ENCODE results near the gene LBH. TPM values are rescaled to one million over a fixed set of nuclear protein-coding genes. Genes with fewer than 3 reads are reported as not detected.

The LBH gene
- total and polyA plus RNA-seq, 8 donors, result 6.6 to 39.8 (median 17.0) TPM

DNA sequence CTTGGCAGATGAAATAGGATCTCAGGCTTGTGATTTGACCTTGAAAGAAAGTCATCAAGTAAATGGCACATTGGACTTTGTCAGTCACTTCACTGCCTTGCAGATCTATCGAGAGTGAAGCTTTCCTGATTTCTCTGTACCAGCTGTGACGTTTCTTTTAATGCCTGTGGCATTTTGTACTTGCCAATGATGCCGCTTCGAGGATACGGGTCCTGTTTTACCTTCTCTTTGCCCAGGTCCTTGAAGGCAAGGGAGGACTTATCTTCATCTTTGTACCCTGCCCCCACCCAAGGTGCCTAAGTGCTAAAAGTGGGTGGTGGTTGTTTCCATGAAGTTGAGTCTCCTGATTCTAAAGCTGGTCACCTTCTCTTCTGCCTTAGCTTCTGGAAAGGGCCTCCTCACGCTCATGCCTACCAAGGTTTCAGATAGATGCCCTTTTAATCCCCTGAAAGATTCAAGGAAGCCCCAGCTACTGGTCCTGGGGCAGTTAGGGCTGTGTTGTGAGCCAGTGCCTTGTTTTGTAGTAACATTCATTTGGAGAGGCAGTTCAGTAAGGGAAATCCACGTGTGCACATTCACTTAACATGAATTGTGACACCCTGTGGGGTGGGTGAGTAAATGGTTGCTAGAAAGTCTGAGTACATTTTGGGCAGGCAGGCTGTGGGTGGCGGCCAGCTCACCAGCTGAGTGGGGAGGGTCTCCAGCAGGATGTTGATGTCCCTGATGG, 6.1 kb downstream of the LBH start:
- no peak overlapping the region for H3K4me3 ChIP-seq
- no peak for TF ChIP-seq POLR2A (IDR thresholded peaks at IDR 0.05)
- TF ChIP-seq POLR2AphosphoS5 (IDR thresholded peaks at IDR 0.05), result no peak
- TF ChIP-seq, protein P1, sequence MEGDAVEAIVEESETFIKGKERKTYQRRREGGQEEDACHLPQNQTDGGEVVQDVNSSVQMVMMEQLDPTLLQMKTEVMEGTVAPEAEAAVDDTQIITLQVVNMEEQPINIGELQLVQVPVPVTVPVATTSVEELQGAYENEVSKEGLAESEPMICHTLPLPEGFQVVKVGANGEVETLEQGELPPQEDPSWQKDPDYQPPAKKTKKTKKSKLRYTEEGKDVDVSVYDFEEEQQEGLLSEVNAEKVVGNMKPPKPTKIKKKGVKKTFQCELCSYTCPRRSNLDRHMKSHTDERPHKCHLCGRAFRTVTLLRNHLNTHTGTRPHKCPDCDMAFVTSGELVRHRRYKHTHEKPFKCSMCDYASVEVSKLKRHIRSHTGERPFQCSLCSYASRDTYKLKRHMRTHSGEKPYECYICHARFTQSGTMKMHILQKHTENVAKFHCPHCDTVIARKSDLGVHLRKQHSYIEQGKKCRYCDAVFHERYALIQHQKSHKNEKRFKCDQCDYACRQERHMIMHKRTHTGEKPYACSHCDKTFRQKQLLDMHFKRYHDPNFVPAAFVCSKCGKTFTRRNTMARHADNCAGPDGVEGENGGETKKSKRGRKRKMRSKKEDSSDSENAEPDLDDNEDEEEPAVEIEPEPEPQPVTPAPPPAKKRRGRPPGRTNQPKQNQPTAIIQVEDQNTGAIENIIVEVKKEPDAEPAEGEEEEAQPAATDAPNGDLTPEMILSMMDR (IDR thresholded peaks at IDR 0.05), result no peak
- no peak for TF ChIP-seq EP300 (IDR thresholded peaks at IDR 0.05)
- peaks cover 23 to 73% (median 54%) of the 10 kb centered on the region in 4 donors for H3K4me1 ChIP-seq
- DNase-seq, result no peak
- intact Hi-C loops (cut with DNase I; ENCODE audit: low total_unique reads), result no loop called here
- H3K9me3 ChIP-seq, result no peaks in the 10 kb centered on the region
- H3K27me3 ChIP-seq, result peaks cover 0 to 4% (median 0%) of the 10 kb centered on the region in 3 donors
- WGBS, 5 donors, result 78 to 84% (median 83%) methylated on average over 8 of the region's 8 CpGs
- peak overlapping the region in 4 of 5 donors; percentile 31 to 93 (median 62) for H3K27ac ChIP-seq
- H3K36me3 ChIP-seq, result peaks cover 0 to 28% (median 10%) of the 10 kb centered on the region in 4 donors

DNA sequence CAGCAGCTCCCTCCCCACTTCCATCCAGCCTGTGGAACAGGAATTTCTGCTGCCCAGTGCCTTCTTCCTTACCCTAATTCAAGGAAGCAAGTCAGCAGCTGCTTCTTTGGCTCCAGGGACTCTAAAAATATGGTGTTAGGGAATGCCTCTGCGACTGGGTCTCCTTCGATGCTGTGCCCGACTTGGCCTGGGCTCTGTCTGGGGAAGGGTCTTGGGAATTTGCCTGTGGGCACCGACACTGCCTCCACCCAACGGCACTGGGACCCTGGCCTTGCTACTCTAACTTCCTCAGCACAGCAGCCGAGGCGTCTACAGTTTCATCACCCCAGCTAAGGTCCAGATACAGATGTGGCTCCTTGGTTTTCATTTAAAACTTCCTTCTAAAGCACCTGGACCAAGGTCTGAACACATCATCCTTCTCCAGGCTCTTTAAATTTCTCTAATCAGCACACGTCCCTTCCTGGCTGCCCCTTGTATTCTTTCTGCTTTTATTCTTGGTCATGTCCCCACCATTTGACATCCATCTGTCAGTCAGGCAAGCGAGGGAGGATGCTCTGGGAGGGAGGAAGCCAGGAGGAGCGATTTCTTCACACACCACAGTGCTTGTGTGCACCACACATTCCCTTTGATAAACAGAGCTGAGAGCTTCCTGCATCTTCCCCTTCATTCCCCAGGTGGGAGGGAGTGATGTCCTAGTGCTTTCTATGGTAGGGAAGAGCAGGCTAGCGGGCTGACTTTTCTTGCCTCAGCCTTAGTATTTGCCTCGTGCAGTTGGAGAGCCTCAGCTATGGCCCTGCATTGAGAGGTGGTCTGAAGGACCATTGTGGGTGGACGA, 6.8 kb downstream of the LBH start:
- peaks cover 0 to 28% (median 10%) of the 10 kb centered on the region in 4 donors for H3K36me3 ChIP-seq
- intact Hi-C loops (cut with DNase I; ENCODE audit: low total_unique reads), result no loop called here
- DNase-seq, result no peak
- 78 to 95% (median 82%) methylated on average over 13 of the region's 13 CpGs for WGBS, 5 donors
- TF ChIP-seq POLR2A (IDR thresholded peaks at IDR 0.05), result no peak
- no peak for TF ChIP-seq POLR2AphosphoS5 (IDR thresholded peaks at IDR 0.05)
- TF ChIP-seq, protein P1 (IDR thresholded peaks at IDR 0.05), result no peak
- TF ChIP-seq EP300 (IDR thresholded peaks at IDR 0.05), result no peak
- no peak overlapping the region for H3K4me3 ChIP-seq
- H3K9me3 ChIP-seq, result no peaks in the 10 kb centered on the region
- no peaks in the 10 kb centered on the region for H3K27me3 ChIP-seq
- peaks cover 17 to 67% (median 47%) of the 10 kb centered on the region in 4 donors for H3K4me1 ChIP-seq
- H3K27ac ChIP-seq, result peak overlapping the region in 4 of 5 donors; percentile 31 to 93 (median 67)

DNA sequence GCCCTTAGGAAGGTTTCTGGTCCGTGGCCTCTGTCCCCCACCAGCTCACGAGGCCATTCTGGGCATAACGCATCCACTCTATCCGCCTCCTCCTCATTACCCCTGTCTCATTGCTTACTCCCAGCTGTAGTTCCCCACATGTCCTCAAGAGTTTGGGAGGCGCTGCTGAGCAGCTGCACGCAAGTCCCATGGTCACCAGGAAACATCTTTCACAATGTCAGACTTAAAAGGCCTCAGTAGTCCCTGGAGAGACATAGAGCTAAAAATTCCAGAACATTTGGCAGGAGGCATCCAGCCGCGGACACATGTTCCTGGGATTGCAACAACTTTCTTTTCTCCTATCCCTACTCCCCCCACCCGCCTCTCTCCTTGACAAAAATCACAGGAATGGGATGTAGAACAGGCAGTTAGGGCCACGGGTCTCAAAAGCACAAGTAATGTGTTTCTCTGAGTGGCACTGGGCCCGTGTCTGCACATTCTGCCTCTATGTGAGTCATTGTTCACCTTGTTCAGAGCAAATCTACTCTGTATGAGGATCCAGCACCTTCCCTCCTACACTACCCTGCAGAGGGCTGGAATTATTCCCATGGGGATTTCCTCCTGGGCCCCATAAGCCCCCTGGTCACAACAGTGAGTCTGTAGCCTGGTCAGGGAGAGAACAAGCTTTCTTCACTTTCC, 8.1 kb downstream of the LBH start:
- no peaks in the 10 kb centered on the region for H3K27me3 ChIP-seq
- peak overlapping the region; percentile 8 to 93 (median 68) for H3K27ac ChIP-seq
- H3K4me3 ChIP-seq, result no peak overlapping the region
- H3K36me3 ChIP-seq, result peaks cover 0 to 28% (median 10%) of the 10 kb centered on the region in 4 donors
- WGBS, 5 donors, result 54 to 62% (median 60%) methylated on average over 11 of the region's 11 CpGs
- DNase-seq, result peak; percentile 69 to 87
- no peak for TF ChIP-seq POLR2A (IDR thresholded peaks at IDR 0.05)
- peak; percentile 36 for TF ChIP-seq EP300 (IDR thresholded peaks at IDR 0.05)
- peak; percentile 38 to 65 (median 39) for TF ChIP-seq POLR2AphosphoS5 (IDR thresholded peaks at IDR 0.05)
- TF ChIP-seq, protein P1 (IDR thresholded peaks at IDR 0.05), result peak in 5 of 7 experiments; percentile 72 to 95 (median 84)
- H3K4me1 ChIP-seq, result peaks cover 6 to 65% (median 37%) of the 10 kb centered on the region in 4 donors
- no peaks in the 10 kb centered on the region for H3K9me3 ChIP-seq
- intact Hi-C loops (cut with DNase I; ENCODE audit: low total_unique reads), result no loop called here
